Stimulated activated CD4-positive, alpha-beta T cell treated with anti-CD3 and anti-CD28 coated beads, Interleukin-15, amount 100 ng/mL, for 48 hours (primary cell): Measurements from ENCODE around the gene CRYGN.

Experiments used
- DNase-seq, 2 donors: peaks; one replicate each; pipeline ENCODE4 v3.0.0-alpha.2; 2020; ENCODE audit warnings: low read depth in 2 of 2

CRYGN gene

GRCh38 chr7:151426904-151427704 lies 12.8 kb downstream of the CRYGN start:
- DNase-seq, result no peak

- DNase-seq, result no peak
These were observed 13.5 kb downstream of the CRYGN start for GRCh38 chr7:151426441-151426903.

GRCh38 chr7:151425670-151426440 lies 14.1 kb downstream of the CRYGN start:
- DNase-seq, result no peak

GRCh38 chr7:151424799-151425198 lies 15.1 kb downstream of the CRYGN start:
- no peak for DNase-seq

GRCh38 chr7:151423936-151424335 lies 16.0 kb downstream of the CRYGN start:
- DNase-seq, result no peak

- DNase-seq, result no peak
These were observed 16.7 kb downstream of the CRYGN start for GRCh38 chr7:151423226-151423625.

GRCh38 chr7:151422212-151422611 lies 17.7 kb downstream of the CRYGN start:
- DNase-seq, result no peak

- DNase-seq, result no peak
These were observed 19.8 kb downstream of the CRYGN start for GRCh38 chr7:151420144-151420543.

- DNase-seq, result no peak
These were observed 23.0 kb downstream of the CRYGN start for GRCh38 chr7:151416941-151417315.

- DNase-seq, result no peak
These were observed 23.6 kb downstream of the CRYGN start for GRCh38 chr7:151416112-151416940.

- no peak for DNase-seq
These were observed 24.4 kb downstream of the CRYGN start for GRCh38 chr7:151415375-151416105.

GRCh38 chr7:151413241-151413640 lies 26.7 kb downstream of the CRYGN start:
- DNase-seq, result no peak

GRCh38 chr7:151412318-151412717 lies 27.6 kb downstream of the CRYGN start:
- no peak for DNase-seq

GRCh38 chr7:151411551-151411950 lies 28.4 kb downstream of the CRYGN start:
- no peak for DNase-seq

GRCh38 chr7:151410405-151411390 lies 29.2 kb downstream of the CRYGN start:
- DNase-seq, result no peak

- no peak for DNase-seq
These were observed 30.1 kb downstream of the CRYGN start, which contains the start of gene WDR86 for GRCh38 chr7:151409667-151410404. WDR86 (minus strand) TSS chr7:151410038; CDS start chr7:151409589, 449 bp downstream.

GRCh38 chr7:151408839-151409666 lies 30.9 kb downstream of the CRYGN start:
- DNase-seq, result no peak

GRCh38 chr7:151408498-151408838 lies 31.5 kb downstream of the CRYGN start:
- DNase-seq, result no peak
